Measurements from ENCODE around the gene C20orf141. TPM values are rescaled to one million over a fixed set of nuclear protein-coding genes. Genes with fewer than 3 reads are reported as not detected.
A peak's percentile ranks its signal among the peaks of the same experiment; 100 is the strongest.

C20orf141 gene
- total and polyA plus RNA-seq, 4 donors = not detected

GRCh38 chr20:2783908-2784566 lies 30.8 kb upstream of the C20orf141 start:
- Histone ChIP-seq H3K36me3 (ENCODE audit: control insufficient read depth, insufficient read depth, low read length) (no peaks in the 10 kb centered on the region), H3K4me1 (ENCODE audit: control insufficient read depth, insufficient read depth, low read length) (no peaks in the 10 kb centered on the region), H3K27me3 (ENCODE audit: control insufficient read depth, insufficient read depth, low read length) (no peaks in the 10 kb centered on the region), H3K27ac (ENCODE audit: low read depth, low read length) (no peak overlapping the region), H3K4me3 (ENCODE audit: low read depth, low read length) (no peak overlapping the region), H3K9me3 (ENCODE audit: control insufficient read depth, insufficient read depth, low read length) (peaks cover under 1% of the 10 kb centered on the region)
- WGBS (ENCODE audit: insufficient coverage) = 80% methylated on average over 1 of the region's 6 CpGs
- DNase-seq (ENCODE audit: low read depth in 4 of 6, low spot score in 6 of 6) = no peak

DNA sequence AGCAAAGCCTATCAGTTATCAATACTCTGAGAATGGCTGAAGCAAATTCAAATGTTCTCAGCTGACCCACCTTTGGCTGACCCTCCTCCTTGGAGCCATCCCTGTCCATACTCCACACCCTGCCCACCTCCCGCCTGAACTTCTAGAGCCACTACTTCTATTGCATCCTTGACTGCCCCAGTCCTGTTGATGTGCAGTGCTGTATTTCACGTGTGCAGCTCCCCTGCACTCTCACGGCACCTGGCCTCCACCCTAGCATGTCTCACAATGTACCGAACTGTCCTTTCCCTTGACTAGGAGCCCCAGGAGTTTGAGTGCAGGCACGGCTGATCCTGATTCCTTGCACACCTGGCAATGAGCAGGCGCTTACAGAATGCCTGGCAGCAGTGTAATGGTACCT lies 21.3 kb upstream of the C20orf141 start:
- Histone ChIP-seq H3K4me3 (ENCODE audit: low read depth, low read length) (no peak overlapping the region), H3K27me3 (ENCODE audit: control insufficient read depth, insufficient read depth, low read length) (no peaks in the 10 kb centered on the region), H3K27ac (ENCODE audit: low read depth, low read length) (no peak overlapping the region), H3K36me3 (ENCODE audit: control insufficient read depth, insufficient read depth, low read length) (peaks cover 38% of the 10 kb centered on the region), H3K9me3 (ENCODE audit: control insufficient read depth, insufficient read depth, low read length) (peaks cover 1% of the 10 kb centered on the region), H3K4me1 (ENCODE audit: control insufficient read depth, insufficient read depth, low read length) (peaks cover 1% of the 10 kb centered on the region)
- WGBS (ENCODE audit: insufficient coverage) = 93% methylated on average over 6 of the region's 6 CpGs
- DNase-seq (ENCODE audit: low read depth in 4 of 6, low spot score in 6 of 6) = no peak

DNA sequence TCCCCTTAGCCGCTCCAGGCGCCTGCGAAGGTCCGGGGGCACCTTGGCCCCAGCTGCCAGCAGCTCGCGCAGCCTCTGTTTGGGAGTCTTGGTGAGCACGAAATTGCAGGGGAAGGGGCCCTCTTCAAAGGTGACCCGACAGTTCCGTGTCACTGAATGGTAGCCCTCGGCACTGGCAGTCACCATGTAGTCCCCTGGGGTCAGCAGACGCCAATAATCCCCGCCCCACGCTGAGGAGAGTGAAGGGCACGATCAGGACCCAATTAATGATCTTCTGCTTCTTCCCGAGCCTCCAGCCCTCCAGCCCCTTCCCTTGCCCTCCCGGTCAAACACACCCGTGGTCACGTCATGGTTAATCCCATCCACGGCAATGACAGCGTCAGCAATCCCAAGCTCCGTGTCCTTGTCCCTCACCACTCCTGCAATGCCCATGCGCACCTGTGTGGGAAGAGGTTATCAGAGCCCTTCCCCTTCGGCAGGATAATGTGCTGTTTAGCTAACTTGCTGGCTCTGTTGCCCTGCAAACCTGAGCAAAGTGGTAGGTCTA lies 20.5 kb upstream of the C20orf141 start:
- peaks cover 41% of the 10 kb centered on the region for H3K36me3 ChIP-seq (ENCODE audit: control insufficient read depth, insufficient read depth, low read length)
- no peak overlapping the region for H3K27ac ChIP-seq (ENCODE audit: low read depth, low read length)
- H3K9me3 ChIP-seq (ENCODE audit: control insufficient read depth, insufficient read depth, low read length) = no peaks in the 10 kb centered on the region
- no peak overlapping the region for H3K4me3 ChIP-seq (ENCODE audit: low read depth, low read length)
- peaks cover 4% of the 10 kb centered on the region for H3K27me3 ChIP-seq (ENCODE audit: control insufficient read depth, insufficient read depth, low read length)
- H3K4me1 ChIP-seq (ENCODE audit: control insufficient read depth, insufficient read depth, low read length) = peaks cover 9% of the 10 kb centered on the region
- 88% methylated on average over 16 of the region's 23 CpGs for WGBS (ENCODE audit: insufficient coverage)
- DNase-seq (ENCODE audit: low read depth in 4 of 6, low spot score in 6 of 6) = no peak

DNA sequence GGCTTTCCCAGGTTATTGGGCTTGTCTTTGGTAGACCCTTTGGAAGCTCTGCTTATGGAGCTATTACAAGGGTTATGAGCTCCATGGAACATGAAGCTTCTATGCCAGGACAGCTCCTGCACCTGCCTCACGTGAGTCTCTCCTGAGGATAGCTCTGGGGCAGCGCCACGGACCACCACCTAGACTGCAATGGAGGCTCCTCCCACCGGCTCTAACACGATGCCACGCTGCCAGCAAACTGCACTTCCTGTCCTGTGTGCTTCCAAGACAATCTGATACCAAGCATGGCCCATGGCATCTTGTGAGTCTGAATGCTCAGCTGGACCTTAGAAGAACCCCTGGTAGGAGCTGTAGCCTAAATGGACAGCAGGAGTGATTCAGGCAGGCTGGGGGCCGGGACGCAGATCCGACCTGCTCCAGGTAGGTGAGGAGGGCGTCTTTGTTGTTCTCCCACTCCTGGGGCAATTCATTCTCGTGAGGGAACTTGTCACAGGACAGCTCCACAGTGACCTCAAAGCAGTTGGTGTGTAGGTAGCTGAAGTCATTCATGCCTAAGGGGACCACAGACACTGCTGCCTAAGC lies 19.8 kb upstream of the C20orf141 start:
- 92% methylated on average over 11 of the region's 11 CpGs for WGBS (ENCODE audit: insufficient coverage)
- DNase-seq (ENCODE audit: low read depth in 4 of 6, low spot score in 6 of 6) = no peak
- H3K9me3 ChIP-seq (ENCODE audit: control insufficient read depth, insufficient read depth, low read length) = no peaks in the 10 kb centered on the region
- no peak overlapping the region for H3K27ac ChIP-seq (ENCODE audit: low read depth, low read length)
- no peak overlapping the region for H3K4me3 ChIP-seq (ENCODE audit: low read depth, low read length)
- peaks cover 7% of the 10 kb centered on the region for H3K27me3 ChIP-seq (ENCODE audit: control insufficient read depth, insufficient read depth, low read length)
- H3K4me1 ChIP-seq (ENCODE audit: control insufficient read depth, insufficient read depth, low read length) = peaks cover 16% of the 10 kb centered on the region
- H3K36me3 ChIP-seq (ENCODE audit: control insufficient read depth, insufficient read depth, low read length) = peaks cover 41% of the 10 kb centered on the region

GRCh38 chr20:2795451-2795850 lies 19.3 kb upstream of the C20orf141 start:
- Histone ChIP-seq H3K9me3 (ENCODE audit: control insufficient read depth, insufficient read depth, low read length) (no peaks in the 10 kb centered on the region), H3K27ac (ENCODE audit: low read depth, low read length) (no peak overlapping the region), H3K27me3 (ENCODE audit: control insufficient read depth, insufficient read depth, low read length) (peaks cover 10% of the 10 kb centered on the region), H3K4me3 (ENCODE audit: low read depth, low read length) (no peak overlapping the region), H3K4me1 (ENCODE audit: control insufficient read depth, insufficient read depth, low read length) (peaks cover 19% of the 10 kb centered on the region), H3K36me3 (ENCODE audit: control insufficient read depth, insufficient read depth, low read length) (peaks cover 41% of the 10 kb centered on the region)
- 94% methylated on average over 22 of the region's 24 CpGs for WGBS (ENCODE audit: insufficient coverage)
- DNase-seq (ENCODE audit: low read depth in 4 of 6, low spot score in 6 of 6) = no peak

DNA sequence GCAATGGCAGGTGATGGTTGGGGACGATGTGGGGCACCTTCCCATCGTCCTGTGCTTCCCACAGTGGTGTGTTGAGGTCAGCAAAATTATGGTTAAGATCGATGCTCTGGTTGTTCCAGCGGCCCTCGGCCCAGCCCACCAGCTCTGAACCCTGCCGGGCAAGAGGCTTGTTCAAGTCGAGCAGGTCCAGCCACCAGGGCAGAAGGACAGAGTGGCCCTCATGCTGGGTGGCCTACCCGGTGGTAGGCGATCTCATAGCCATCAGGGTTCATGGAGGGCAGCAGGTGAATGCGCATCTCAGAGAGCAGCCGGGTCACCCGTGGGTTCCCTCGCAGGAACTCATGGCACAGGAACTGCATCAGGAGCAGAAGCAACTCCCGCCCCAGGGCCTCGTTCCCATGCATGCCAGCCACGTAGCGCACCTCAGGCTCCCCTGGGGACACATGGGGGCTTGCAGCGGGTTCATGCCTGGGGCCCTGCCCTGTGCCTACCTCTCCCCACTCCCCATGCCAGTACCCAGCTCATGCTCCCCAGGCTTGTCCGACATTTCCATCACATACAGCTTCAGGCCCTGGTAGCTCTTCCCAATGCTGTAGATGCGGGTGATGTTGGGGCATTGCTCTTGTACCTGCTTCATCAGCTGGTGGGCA lies 18.7 kb upstream of the C20orf141 start:
- no peaks in the 10 kb centered on the region for H3K9me3 ChIP-seq (ENCODE audit: control insufficient read depth, insufficient read depth, low read length)
- H3K4me1 ChIP-seq (ENCODE audit: control insufficient read depth, insufficient read depth, low read length) = peaks cover 22% of the 10 kb centered on the region
- no peak for DNase-seq (ENCODE audit: low read depth in 4 of 6, low spot score in 6 of 6)
- no peak overlapping the region for H3K4me3 ChIP-seq (ENCODE audit: low read depth, low read length)
- peaks cover 17% of the 10 kb centered on the region for H3K27me3 ChIP-seq (ENCODE audit: control insufficient read depth, insufficient read depth, low read length)
- 95% methylated on average over 19 of the region's 20 CpGs for WGBS (ENCODE audit: insufficient coverage)
- H3K36me3 ChIP-seq (ENCODE audit: control insufficient read depth, insufficient read depth, low read length) = peaks cover 41% of the 10 kb centered on the region
- H3K27ac ChIP-seq (ENCODE audit: low read depth, low read length) = no peak overlapping the region

DNA sequence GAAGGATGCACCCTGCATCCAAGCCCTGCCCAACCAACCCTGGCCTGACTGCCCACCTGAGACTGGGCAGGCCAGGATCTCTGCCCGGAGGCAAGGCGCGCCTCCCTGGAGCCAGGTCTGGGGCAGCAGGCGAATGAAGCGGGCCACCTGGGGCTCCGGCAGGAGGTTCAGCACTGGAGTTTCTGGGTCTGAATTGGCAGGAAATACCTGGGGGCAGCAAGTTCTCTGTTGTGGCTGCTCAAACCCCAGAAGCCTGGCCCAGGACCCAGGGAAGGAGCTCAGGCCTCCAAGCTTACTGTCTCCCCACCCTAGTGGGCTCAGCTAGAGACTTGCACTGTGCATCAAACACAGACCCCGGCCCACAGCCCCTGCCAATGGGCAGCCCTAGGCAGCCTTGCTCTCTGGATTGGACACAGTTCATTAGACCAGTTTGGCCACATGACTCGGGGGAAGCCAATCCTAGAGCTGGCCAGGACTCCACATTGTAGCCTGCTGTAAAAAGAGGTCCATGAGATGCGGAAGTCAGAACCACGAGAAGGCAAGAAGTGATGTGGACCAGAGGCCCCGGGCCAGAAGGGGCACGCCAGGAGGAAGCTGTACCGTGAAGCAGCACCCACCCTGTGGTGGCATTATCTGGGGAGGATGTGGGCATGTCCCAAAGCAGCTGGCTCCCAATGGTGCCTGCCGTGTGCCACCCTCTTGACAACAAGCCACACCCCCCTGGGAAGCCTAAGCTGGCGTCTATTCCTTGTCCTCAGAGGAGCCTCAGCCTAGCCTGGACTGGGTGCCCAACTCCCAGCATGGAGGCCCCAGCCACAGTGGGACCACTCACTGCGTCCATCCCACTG lies 17.4 kb upstream of the C20orf141 start:
- Histone ChIP-seq H3K27ac (ENCODE audit: low read depth, low read length) (no peak overlapping the region), H3K27me3 (ENCODE audit: control insufficient read depth, insufficient read depth, low read length) (peaks cover 26% of the 10 kb centered on the region), H3K9me3 (ENCODE audit: control insufficient read depth, insufficient read depth, low read length) (no peaks in the 10 kb centered on the region), H3K36me3 (ENCODE audit: control insufficient read depth, insufficient read depth, low read length) (peaks cover 41% of the 10 kb centered on the region), H3K4me3 (ENCODE audit: low read depth, low read length) (no peak overlapping the region), H3K4me1 (ENCODE audit: control insufficient read depth, insufficient read depth, low read length) (peaks cover 25% of the 10 kb centered on the region)
- 85% methylated on average over 15 of the region's 16 CpGs for WGBS (ENCODE audit: insufficient coverage)
- DNase-seq (ENCODE audit: low read depth in 4 of 6, low spot score in 6 of 6) = no peak

DNA sequence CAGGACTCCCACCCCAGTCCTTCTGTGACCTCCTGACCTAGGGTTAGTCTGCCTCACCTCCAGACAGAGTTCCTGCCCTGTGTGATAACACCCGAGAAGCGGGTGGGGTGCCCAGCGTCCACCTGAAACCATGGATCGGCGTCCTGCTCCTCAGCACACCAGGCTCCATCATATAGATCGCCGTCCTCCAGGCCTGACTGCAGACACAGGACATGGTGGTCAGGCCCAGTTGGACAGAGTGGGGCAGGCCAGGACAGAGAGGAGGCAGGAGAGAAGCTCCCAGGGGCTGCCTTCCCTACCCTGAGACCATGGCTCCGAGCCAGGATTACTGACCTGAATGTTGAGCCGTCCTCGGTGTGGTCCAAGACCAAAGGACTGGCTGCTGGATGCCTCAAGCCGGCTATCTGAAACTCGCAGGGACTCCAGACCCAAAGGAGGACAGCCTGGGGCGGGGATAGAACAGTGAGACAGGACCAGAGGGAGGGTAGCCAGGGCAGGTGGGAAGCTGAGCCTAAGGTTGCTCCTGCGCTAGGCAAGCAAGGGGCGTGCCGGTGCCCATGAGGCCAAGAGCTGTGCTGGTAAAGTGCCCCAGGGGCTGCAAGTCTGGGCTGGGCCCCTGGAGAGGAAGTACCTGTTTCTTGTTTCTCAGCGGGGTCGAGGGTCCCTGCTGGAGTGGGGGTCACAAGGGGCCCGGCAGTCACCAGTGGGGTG lies 16.5 kb upstream of the C20orf141 start:
- no peak for DNase-seq (ENCODE audit: low read depth in 4 of 6, low spot score in 6 of 6)
- peaks cover 41% of the 10 kb centered on the region for H3K36me3 ChIP-seq (ENCODE audit: control insufficient read depth, insufficient read depth, low read length)
- H3K27ac ChIP-seq (ENCODE audit: low read depth, low read length) = no peak overlapping the region
- H3K27me3 ChIP-seq (ENCODE audit: control insufficient read depth, insufficient read depth, low read length) = peaks cover 34% of the 10 kb centered on the region
- H3K4me3 ChIP-seq (ENCODE audit: low read depth, low read length) = no peak overlapping the region
- H3K4me1 ChIP-seq (ENCODE audit: control insufficient read depth, insufficient read depth, low read length) = peaks cover 25% of the 10 kb centered on the region
- whole genome bisulfite sequencing (ENCODE audit: insufficient coverage) = 94% methylated on average over 19 of the region's 19 CpGs
- no peaks in the 10 kb centered on the region for H3K9me3 ChIP-seq (ENCODE audit: control insufficient read depth, insufficient read depth, low read length)

DNA sequence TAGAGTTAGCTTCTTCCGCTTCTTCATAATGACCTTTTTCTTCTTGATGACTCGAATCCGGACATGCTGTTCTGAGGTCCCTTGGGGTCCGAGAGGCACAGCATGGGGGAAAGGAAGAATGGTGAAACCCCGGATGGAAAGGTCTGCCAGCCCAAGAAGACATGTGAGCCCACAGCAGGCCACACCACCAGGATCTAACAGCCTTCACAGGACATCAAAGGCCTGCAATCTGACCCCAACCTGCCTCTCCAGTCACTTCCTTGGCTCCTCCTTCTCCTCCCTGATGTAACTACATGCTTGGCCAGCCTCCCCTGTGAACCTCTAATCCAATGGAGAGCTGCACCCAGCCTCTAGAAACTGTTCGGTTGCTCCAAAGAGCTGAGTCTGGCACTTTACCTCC lies 16.0 kb upstream of the C20orf141 start:
- 64% methylated on average over 2 of the region's 6 CpGs for WGBS (ENCODE audit: insufficient coverage)
- H3K4me3 ChIP-seq (ENCODE audit: low read depth, low read length) = peak overlapping the region; percentile 67
- peaks cover 41% of the 10 kb centered on the region for H3K36me3 ChIP-seq (ENCODE audit: control insufficient read depth, insufficient read depth, low read length)
- H3K27me3 ChIP-seq (ENCODE audit: control insufficient read depth, insufficient read depth, low read length) = peaks cover 40% of the 10 kb centered on the region
- H3K9me3 ChIP-seq (ENCODE audit: control insufficient read depth, insufficient read depth, low read length) = no peaks in the 10 kb centered on the region
- H3K27ac ChIP-seq (ENCODE audit: low read depth, low read length) = no peak overlapping the region
- DNase-seq (ENCODE audit: low read depth in 4 of 6, low spot score in 6 of 6) = no peak
- peaks cover 25% of the 10 kb centered on the region for H3K4me1 ChIP-seq (ENCODE audit: control insufficient read depth, insufficient read depth, low read length)
